Astrocyte (in vitro differentiated cells and primary cell): ENCODE results near the gene IBA57. TPM values are rescaled to one million over a fixed set of nuclear protein-coding genes. Genes with fewer than 3 reads are reported as not detected.
A peak's percentile ranks its signal among the peaks of the same experiment; 100 is the strongest.

Experiments used
- DNase-seq: peaks from one replicate; pipeline ENCODE4 v3.0.0-alpha.2; 2010; ENCODE audit warnings: low read depth
- FAIRE-seq: peaks from 2 replicates; lab custom pipeline; 2011; peaks lifted over from hg19 to GRCh38; lab: Jason Lieb, UNC
- H2AFZ ChIP-seq: 2 replicates; pipeline ENCODE4 v1.6.0; 2012; ENCODE audit warnings: low read depth, low read length, inconsistent platforms
- H3K27ac ChIP-seq: 2 replicates; pipeline ENCODE4 v1.5.1; 2011; ENCODE audit warnings: low read depth, low read length, inconsistent platforms
- H3K27me3 ChIP-seq: 2 replicates; pipeline ENCODE4 v1.6.0; 2011; ENCODE audit warnings: low read length, inconsistent platforms; ENCODE audit not compliant: insufficient read depth
- H3K36me3 ChIP-seq: 2 replicates; pipeline ENCODE4 v1.5.1; 2011; ENCODE audit warnings: low read length, inconsistent platforms; ENCODE audit not compliant: insufficient read depth
- H3K4me1 ChIP-seq: 2 replicates; pipeline ENCODE4 v1.5.1; 2011; ENCODE audit warnings: low read length, inconsistent platforms; ENCODE audit not compliant: insufficient read depth
- H3K4me2 ChIP-seq: 2 replicates; pipeline ENCODE4 v1.6.0; 2012; ENCODE audit warnings: low read length, inconsistent platforms
- H3K4me3 ChIP-seq: 2 replicates; pipeline ENCODE4 v1.5.1; 2011; ENCODE audit warnings: low read depth, mild to moderate bottlenecking, low read length, inconsistent platforms; ENCODE audit not compliant: insufficient read depth
- H3K79me2 ChIP-seq: 2 replicates; pipeline ENCODE4 v1.6.0; 2012; ENCODE audit warnings: mild to moderate bottlenecking, low read length, inconsistent platforms; ENCODE audit not compliant: insufficient read depth
- H3K9ac ChIP-seq: 2 replicates; pipeline ENCODE4 v1.6.0; 2012; ENCODE audit warnings: mild to moderate bottlenecking, low read length, inconsistent platforms
- H3K9me3 ChIP-seq: 2 replicates; pipeline ENCODE4 v1.5.1; 2012; ENCODE audit warnings: low read depth, mild to moderate bottlenecking, low read length, inconsistent platforms; ENCODE audit not compliant: insufficient read depth
- H4K20me1 ChIP-seq: 2 replicates; pipeline ENCODE4 v1.6.0; 2012; ENCODE audit warnings: low read length, inconsistent platforms; ENCODE audit not compliant: insufficient read depth
- H3K27ac Mint-ChIP-seq: one replicate; pipeline ENCODE4 v1.8.0; 2021; ENCODE audit warnings: mild to moderate bottlenecking, mixed read lengths; ENCODE audit not compliant: unreplicated experiment
- H3K27me3 Mint-ChIP-seq: one replicate; pipeline ENCODE4 v1.8.0; 2021; ENCODE audit warnings: low read depth, mixed read lengths; ENCODE audit not compliant: unreplicated experiment
- H3K36me3 Mint-ChIP-seq: one replicate; pipeline ENCODE4 v1.8.0; 2021; ENCODE audit warnings: low read depth, mixed read lengths; ENCODE audit not compliant: unreplicated experiment
- H3K4me1 Mint-ChIP-seq: one replicate; pipeline ENCODE4 v1.8.0; 2021; ENCODE audit warnings: low read depth, mixed read lengths; ENCODE audit not compliant: unreplicated experiment
- H3K4me3 Mint-ChIP-seq: one replicate; pipeline ENCODE4 v1.8.0; 2021; ENCODE audit warnings: mild to moderate bottlenecking, moderate library complexity, mixed read lengths; ENCODE audit not compliant: unreplicated experiment
- H3K9me3 Mint-ChIP-seq: one replicate; pipeline ENCODE4 v1.8.0; 2021; ENCODE audit warnings: mild to moderate bottlenecking, mixed read lengths; ENCODE audit not compliant: unreplicated experiment
- EZH2 ChIP-seq: IDR thresholded peaks from 2 replicates; pipeline ENCODE4 v1.6.1; 2012; ENCODE audit warnings: mild to moderate bottlenecking, low read length, inconsistent platforms; ENCODE audit not compliant: insufficient read depth
- total RNA-seq: library from RNA; stranded (reverse); gene quantifications from 2 replicates; pipeline ENCODE4 v1.2.1, GENCODE V29; 2021
- TF ChIP-seq, protein P1 (sequence below): IDR thresholded peaks from 2 replicates; pipeline ENCODE4 v1.5.1; 2011; ENCODE audit warnings: low read depth, mild to moderate bottlenecking, inconsistent platforms, low read length, moderate library complexity; ENCODE audit not compliant: insufficient read depth

Gene IBA57
- total RNA-seq, 1 donor from 2014 or later: 4.9 TPM

DNA sequence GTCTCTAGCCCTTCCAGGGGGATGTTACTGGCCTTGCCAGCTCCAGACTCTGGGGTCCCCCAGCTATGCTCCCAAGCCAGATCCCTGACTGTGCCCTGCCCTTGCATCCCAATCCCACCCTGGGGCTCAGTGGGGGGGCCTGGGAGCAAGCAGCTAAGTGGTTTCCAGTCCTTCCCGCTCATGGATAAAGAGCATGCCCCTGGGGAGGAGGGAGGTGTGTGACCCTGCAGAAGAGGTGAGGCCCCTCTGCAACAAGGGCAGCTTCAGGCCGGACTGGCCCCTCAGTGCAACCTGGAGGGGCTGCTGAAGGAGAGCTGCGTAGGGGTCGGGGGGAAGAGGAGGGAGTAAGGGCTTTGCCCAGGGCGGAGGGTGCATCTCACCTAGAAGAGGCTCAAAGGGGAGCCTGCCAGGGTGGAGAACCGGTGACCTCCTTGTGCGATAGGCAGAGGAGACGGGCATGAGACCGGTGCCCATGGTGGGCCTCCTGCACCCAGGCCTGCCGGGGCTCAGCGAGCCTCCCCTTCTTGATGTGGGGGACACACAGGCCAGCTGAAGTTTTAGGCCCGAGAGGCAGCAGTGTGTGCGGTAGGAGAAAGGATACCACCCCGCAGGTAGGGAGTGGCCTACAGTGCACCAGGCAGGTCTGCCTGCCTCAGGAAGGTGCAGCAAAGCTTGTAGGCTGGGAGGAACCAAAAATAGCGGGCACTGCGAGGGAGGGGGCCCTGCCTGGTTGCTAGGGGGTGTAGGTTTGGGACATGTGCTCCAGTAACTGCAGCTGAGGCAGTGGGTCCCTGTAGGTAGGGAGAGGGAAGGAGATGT lies 45.3 kb downstream of the IBA57 start:
- H3K9ac ChIP-seq: no peak overlapping the region
- no peak overlapping the region for H3K4me3 ChIP-seq
- TF ChIP-seq, protein P1, sequence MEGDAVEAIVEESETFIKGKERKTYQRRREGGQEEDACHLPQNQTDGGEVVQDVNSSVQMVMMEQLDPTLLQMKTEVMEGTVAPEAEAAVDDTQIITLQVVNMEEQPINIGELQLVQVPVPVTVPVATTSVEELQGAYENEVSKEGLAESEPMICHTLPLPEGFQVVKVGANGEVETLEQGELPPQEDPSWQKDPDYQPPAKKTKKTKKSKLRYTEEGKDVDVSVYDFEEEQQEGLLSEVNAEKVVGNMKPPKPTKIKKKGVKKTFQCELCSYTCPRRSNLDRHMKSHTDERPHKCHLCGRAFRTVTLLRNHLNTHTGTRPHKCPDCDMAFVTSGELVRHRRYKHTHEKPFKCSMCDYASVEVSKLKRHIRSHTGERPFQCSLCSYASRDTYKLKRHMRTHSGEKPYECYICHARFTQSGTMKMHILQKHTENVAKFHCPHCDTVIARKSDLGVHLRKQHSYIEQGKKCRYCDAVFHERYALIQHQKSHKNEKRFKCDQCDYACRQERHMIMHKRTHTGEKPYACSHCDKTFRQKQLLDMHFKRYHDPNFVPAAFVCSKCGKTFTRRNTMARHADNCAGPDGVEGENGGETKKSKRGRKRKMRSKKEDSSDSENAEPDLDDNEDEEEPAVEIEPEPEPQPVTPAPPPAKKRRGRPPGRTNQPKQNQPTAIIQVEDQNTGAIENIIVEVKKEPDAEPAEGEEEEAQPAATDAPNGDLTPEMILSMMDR: no peak
- no peak for TF ChIP-seq EZH2
- H3K9me3 ChIP-seq: no peaks in the 10 kb centered on the region
- Mint-ChIP-seq H3K27me3 (peaks cover 12% of the 10 kb centered on the region), H3K4me1 (no peaks in the 10 kb centered on the region), H3K4me3 (no peak overlapping the region), H3K9me3 (no peaks in the 10 kb centered on the region), H3K27ac (no peak overlapping the region), H3K36me3 (peaks cover 3% of the 10 kb centered on the region)
- H3K36me3 ChIP-seq: no peaks in the 10 kb centered on the region
- H3K27me3 ChIP-seq: peaks cover 7% of the 10 kb centered on the region
- no peak overlapping the region for H3K27ac ChIP-seq
- no peak overlapping the region for H2AFZ ChIP-seq
- H3K4me2 ChIP-seq: no peak overlapping the region
- DNase-seq (no peak), FAIRE-seq (no peak)
- no peaks in the 10 kb centered on the region for H3K4me1 ChIP-seq
- H3K79me2 ChIP-seq: no peaks in the 10 kb centered on the region
- no peaks in the 10 kb centered on the region for H4K20me1 ChIP-seq

DNA sequence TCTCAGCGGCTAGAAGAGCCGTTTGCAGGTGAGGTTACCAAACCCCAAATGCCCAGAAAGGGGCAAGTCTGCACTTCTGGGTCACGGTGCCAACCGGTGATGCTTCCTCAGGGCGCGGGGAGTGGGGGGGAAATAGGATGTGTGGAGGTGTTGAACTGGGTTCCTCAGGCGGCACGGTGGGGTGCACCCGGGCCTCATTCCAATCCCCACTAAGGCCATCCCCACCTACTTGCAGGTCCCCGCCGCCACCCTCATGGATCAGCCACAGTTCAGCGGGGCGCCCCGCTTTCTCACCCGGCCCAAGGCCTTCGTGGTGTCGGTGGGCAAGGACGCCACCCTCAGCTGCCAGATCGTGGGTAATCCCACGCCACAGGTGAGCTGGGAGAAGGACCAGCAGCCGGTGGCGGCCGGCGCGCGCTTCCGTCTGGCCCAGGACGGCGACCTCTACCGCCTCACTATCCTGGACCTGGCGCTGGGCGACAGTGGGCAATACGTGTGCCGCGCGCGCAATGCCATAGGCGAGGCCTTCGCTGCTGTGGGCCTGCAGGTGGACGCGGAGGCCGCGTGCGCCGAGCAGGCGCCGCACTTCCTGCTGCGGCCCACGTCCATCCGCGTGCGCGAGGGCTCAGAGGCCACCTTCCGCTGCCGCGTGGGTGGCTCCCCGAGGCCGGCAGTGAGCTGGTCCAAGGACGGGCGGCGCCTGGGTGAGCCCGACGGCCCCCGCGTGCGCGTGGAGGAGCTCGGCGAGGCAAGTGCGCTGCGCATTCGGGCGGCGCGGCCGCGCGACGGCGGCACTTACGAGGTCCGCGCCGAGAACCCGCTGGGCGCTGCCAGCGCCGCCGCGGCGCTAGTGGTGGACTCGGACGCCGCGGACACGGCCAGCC lies 46.2 kb downstream of the IBA57 start:
- peak overlapping the region; percentile 89 for H3K4me2 ChIP-seq
- H3K79me2 ChIP-seq: no peaks in the 10 kb centered on the region
- TF ChIP-seq, protein P1: no peak
- no peak for TF ChIP-seq EZH2
- no peaks in the 10 kb centered on the region for H3K9me3 Mint-ChIP-seq
- H3K4me1 ChIP-seq: no peaks in the 10 kb centered on the region
- no peak overlapping the region for H3K27ac Mint-ChIP-seq
- H3K4me3 Mint-ChIP-seq: no peak overlapping the region
- H2AFZ ChIP-seq: no peak overlapping the region
- H3K36me3 ChIP-seq: no peaks in the 10 kb centered on the region
- H3K9ac ChIP-seq: no peak overlapping the region
- H3K4me1 Mint-ChIP-seq: no peaks in the 10 kb centered on the region
- H3K9me3 ChIP-seq: no peaks in the 10 kb centered on the region
- no peak overlapping the region for H3K27ac ChIP-seq
- peaks cover 3% of the 10 kb centered on the region for H3K36me3 Mint-ChIP-seq
- peaks cover 7% of the 10 kb centered on the region for H3K27me3 ChIP-seq
- H4K20me1 ChIP-seq: no peaks in the 10 kb centered on the region
- FAIRE-seq (no peak), DNase-seq (no peak)
- H3K27me3 Mint-ChIP-seq: peaks cover 12% of the 10 kb centered on the region
- H3K4me3 ChIP-seq: no peak overlapping the region
